HepG2 (cell line): ENCODE results near the gene ZNF3. TPM values are rescaled to one million over a fixed set of nuclear protein-coding genes. Genes with fewer than 3 reads are reported as not detected.

Experiments
- CBFB ChIP-seq: sonication (generic); formaldehyde crosslinking; IDR thresholded peaks from 2 replicates; pipeline ENCODE4 v1.4.0; 2020; ENCODE audit warnings: missing genetic modification reagents
- CHCHD3 ChIP-seq: sonication (generic); formaldehyde crosslinking; IDR thresholded peaks from 2 replicates; pipeline ENCODE4 v1.8.0; 2022; ENCODE audit warnings: mild to moderate bottlenecking, missing genetic modification reagents, moderate library complexity
- FOXO4 ChIP-seq: sonication (generic); formaldehyde crosslinking; conservative IDR thresholded peaks from 2 replicates; pipeline ENCODE4 v1.8.1; 2023; ENCODE audit warnings: missing genetic modification reagents
- GTF3A ChIP-seq: sonication (generic); formaldehyde crosslinking; conservative IDR thresholded peaks from 2 replicates; pipeline ENCODE4 v1.4.0; 2020; ENCODE audit warnings: mild to moderate bottlenecking, missing genetic modification reagents
- HOXA3 ChIP-seq: sonication (generic); formaldehyde crosslinking; IDR thresholded peaks from 2 replicates; pipeline ENCODE4 v1.5.0; 2020; ENCODE audit warnings: missing genetic modification reagents
- IRF9 ChIP-seq: sonication (generic); formaldehyde crosslinking; IDR thresholded peaks from 2 replicates; pipeline ENCODE4 v1.8.0; 2022; ENCODE audit warnings: missing genetic modification reagents, mild to moderate bottlenecking, borderline replicate concordance
- KAT8 ChIP-seq: IDR thresholded peaks from 2 replicates; pipeline ENCODE4 v1.6.1; 2016; ENCODE audit warnings: missing genetic modification reagents, missing compliant biosample characterization
- MBNL3 ChIP-seq: fragments of 250-450 bp; sonication (Bioruptor Pico); conservative IDR thresholded peaks from 2 replicates; pipeline ENCODE4 v1.8.0; 2022; ENCODE audit warnings: mild to moderate bottlenecking, inconsistent platforms
- PITX1 ChIP-seq: sonication (generic); formaldehyde crosslinking; IDR thresholded peaks from 2 replicates; pipeline ENCODE4 v1.5.1; 2020; ENCODE audit warnings: mild to moderate bottlenecking, missing genetic modification reagents
- PPARG ChIP-seq: conservative IDR thresholded peaks from 2 replicates; pipeline ENCODE4 v1.6.1; 2016; ENCODE audit warnings: missing biosample characterization, missing genetic modification reagents
- SOX5 ChIP-seq: IDR thresholded peaks from 2 replicates; pipeline ENCODE4 v1.6.1; 2016; ENCODE audit warnings: borderline replicate concordance
- SP4 ChIP-seq: sonication (generic); formaldehyde crosslinking; IDR thresholded peaks from 2 replicates; pipeline ENCODE4 v1.8.1; 2023; ENCODE audit warnings: mild to moderate bottlenecking, missing genetic modification reagents
- SRF ChIP-seq: IDR thresholded peaks from 2 replicates; pipeline ENCODE4 v1.6.1; 2011; ENCODE audit warnings: mild to moderate bottlenecking, low read depth, low read length, moderate library complexity
- SRSF4 ChIP-seq: fragments of 200-400 bp; formaldehyde crosslinking; IDR thresholded peaks from one replicate; pipeline ENCODE4 v1.6.1; 2018; ENCODE audit warnings: mild to moderate bottlenecking, low read depth, low read length, moderate library complexity; ENCODE audit not compliant: poor library complexity, severe bottlenecking
- ZNF589 ChIP-seq: sonication (generic); formaldehyde crosslinking; conservative IDR thresholded peaks from 2 replicates; pipeline ENCODE4 v1.8.0; 2022; ENCODE audit warnings: mild to moderate bottlenecking, moderate library complexity, missing genetic modification reagents
- ZNF713 ChIP-seq: sonication (generic); formaldehyde crosslinking; IDR thresholded peaks from 2 replicates; pipeline ENCODE4 v1.4.0; 2020; ENCODE audit warnings: mild to moderate bottlenecking, missing genetic modification reagents
- ZNF776 ChIP-seq: sonication (generic); formaldehyde crosslinking; IDR thresholded peaks from 2 replicates; pipeline ENCODE4 v1.4.0; 2020; ENCODE audit warnings: mild to moderate bottlenecking, missing genetic modification reagents
- ZSCAN30 ChIP-seq: sonication (generic); formaldehyde crosslinking; IDR thresholded peaks from 2 replicates; pipeline ENCODE4 v1.5.0; 2020; ENCODE audit warnings: mild to moderate bottlenecking, missing genetic modification reagents
- polyA plus RNA-seq, 8 experiments: library from polyadenylated mRNA; depleted of rRNA in 3 of 8; stranded (reverse) in 7 of 8; unstranded in 1 of 8; fragments of >200 nt; fragmentation: Illumina TruSeq in 4 of 8; extraction: Trizol in 4 of 8; gene quantifications; 2 replicates each; pipeline versions ENCODE4 v1.2.1 to v1.2.3, GENCODE V29; 2011 to 2016; ENCODE audit warnings: low read depth in 4 of 8, missing spikeins in 1 of 8, mixed read lengths in 1 of 8; ENCODE audit not compliant: insufficient read depth in 1 of 8
- total RNA-seq, 5 experiments: library from RNA; depleted of rRNA; stranded (reverse); fragments of >200 nt; fragmentation: Illumina TruSeq; extraction: Trizol; gene quantifications; 2 replicates each; pipeline ENCODE4 v1.2.3, GENCODE V29; 2016; ENCODE audit warnings: low read depth in 1 of 5
- TF ChIP-seq, protein P1 (sequence below): sonication (generic); formaldehyde crosslinking; IDR thresholded peaks from 2 replicates; pipeline ENCODE4 v1.4.0; 2020; ENCODE audit warnings: mild to moderate bottlenecking, missing genetic modification reagents
- TF ChIP-seq, protein P2 (sequence below): sonication (generic); formaldehyde crosslinking; IDR thresholded peaks from 2 replicates; pipeline ENCODE4 v1.4.0; 2020; ENCODE audit warnings: missing genetic modification reagents, mild to moderate bottlenecking, borderline replicate concordance
- TF ChIP-seq, protein P3 (sequence below): sonication (generic); formaldehyde crosslinking; IDR thresholded peaks from 2 replicates; pipeline ENCODE4 v1.4.0; 2020; ENCODE audit warnings: mild to moderate bottlenecking, missing genetic modification reagents

Gene ZNF3
- total and polyA plus RNA-seq, 2 of the 13 experiments (the other 11 are each of a cell fraction or from before 2014, with no cell fraction given): 33.7 to 56.9 TPM

- TF ChIP-seq PPARG (CRISPR knock-in tag) (peak; percentile 49; the same call in 1 of the 2 replicates), KAT8 (CRISPR knock-in tag) (peak; percentile 93), ZNF776 (CRISPR knock-in tag) (peak; percentile 87; the same call in 1 of the 2 replicates), ZSCAN30 (no peak; the same call in 1 of the 2 replicates), SRF (no peak), SRSF4 (no peak), MBNL3 (CRISPR knock-in tag) (no peak), SP4 (CRISPR knock-in tag) (peak; percentile 96), ZNF589 (CRISPR knock-in tag) (peak; percentile 95; the same call in 1 of the 2 replicates), HOXA3 (CRISPR knock-in tag) (peak; percentile 92), IRF9 (CRISPR knock-in tag) (peak; percentile 98; the same call in 1 of the 2 replicates), CBFB (CRISPR knock-in tag) (peak; percentile 79; the same call in 1 of the 2 replicates), SOX5 (CRISPR knock-in tag) (peak; percentile 41; the same call in 1 of the 2 replicates), ZNF713 (CRISPR knock-in tag) (no peak), CHCHD3 (peak; percentile 98), FOXO4 (CRISPR knock-in tag) (peak; percentile 98; the same call in 1 of the 2 replicates), GTF3A (CRISPR knock-in tag) (peak; percentile 72; the same call in 1 of the 2 replicates), PITX1 (CRISPR knock-in tag) (peak; percentile 52; the same call in 1 of the 2 replicates)
- TF ChIP-seq, protein P1, sequence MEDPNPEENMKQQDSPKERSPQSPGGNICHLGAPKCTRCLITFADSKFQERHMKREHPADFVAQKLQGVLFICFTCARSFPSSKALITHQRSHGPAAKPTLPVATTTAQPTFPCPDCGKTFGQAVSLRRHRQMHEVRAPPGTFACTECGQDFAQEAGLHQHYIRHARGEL (CRISPR knock-in tag): 0 out of 2 replicates have a peak, but pooled peaks have one; percentile 30
- TF ChIP-seq, protein P2, sequence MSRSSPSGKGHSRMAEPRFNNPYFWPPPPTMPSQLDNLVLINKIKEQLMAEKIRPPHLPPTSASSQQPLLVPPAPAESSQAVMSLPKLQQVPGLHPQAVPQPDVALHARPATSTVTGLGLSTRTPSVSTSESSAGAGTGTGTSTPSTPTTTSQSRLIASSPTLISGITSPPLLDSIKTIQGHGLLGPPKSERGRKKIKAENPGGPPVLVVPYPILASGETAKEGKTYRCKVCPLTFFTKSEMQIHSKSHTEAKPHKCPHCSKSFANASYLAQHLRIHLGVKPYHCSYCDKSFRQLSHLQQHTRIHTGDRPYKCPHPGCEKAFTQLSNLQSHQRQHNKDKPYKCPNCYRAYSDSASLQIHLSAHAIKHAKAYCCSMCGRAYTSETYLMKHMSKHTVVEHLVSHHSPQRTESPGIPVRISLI (CRISPR knock-in tag): peak; percentile 37; the same call in 1 of the 2 replicates
- TF ChIP-seq, protein P3, sequence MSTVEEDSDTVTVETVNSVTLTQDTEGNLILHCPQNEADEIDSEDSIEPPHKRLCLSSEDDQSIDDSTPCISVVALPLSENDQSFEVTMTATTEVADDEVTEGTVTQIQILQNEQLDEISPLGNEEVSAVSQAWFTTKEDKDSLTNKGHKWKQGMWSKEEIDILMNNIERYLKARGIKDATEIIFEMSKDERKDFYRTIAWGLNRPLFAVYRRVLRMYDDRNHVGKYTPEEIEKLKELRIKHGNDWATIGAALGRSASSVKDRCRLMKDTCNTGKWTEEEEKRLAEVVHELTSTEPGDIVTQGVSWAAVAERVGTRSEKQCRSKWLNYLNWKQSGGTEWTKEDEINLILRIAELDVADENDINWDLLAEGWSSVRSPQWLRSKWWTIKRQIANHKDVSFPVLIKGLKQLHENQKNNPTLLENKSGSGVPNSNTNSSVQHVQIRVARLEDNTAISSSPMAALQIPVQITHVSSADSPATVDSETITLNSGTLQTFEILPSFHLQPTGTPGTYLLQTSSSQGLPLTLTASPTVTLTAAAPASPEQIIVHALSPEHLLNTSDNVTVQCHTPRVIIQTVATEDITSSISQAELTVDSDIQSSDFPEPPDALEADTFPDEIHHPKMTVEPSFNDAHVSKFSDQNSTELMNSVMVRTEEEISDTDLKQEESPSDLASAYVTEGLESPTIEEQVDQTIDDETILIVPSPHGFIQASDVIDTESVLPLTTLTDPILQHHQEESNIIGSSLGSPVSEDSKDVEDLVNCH (CRISPR knock-in tag): 0 out of 2 replicates have a peak, but pooled peaks have one; percentile 73
Measured at GRCh38 chr7:100088621-100089457, 7.3 kb upstream of the ZNF3 start, which contains the start of gene COPS6 (continued).
